ENCODE data around the gene CLHC1.
A peak's percentile ranks its signal among the peaks of the same experiment; 100 is the strongest.

- TF ChIP-seq CTCF (IDR thresholded peaks at IDR 0.05) (no peak), POLR2AphosphoS5 (IDR thresholded peaks at IDR 0.05) (peak in 1 of 3 donors; percentile 21), POLR2A (IDR thresholded peaks at IDR 0.05) (no peak)
These were observed 91.5 kb downstream of the CLHC1 start for GRCh38 chr2:55140316-55141219.
